Measurements from ENCODE around the gene STAG1. TPM values are rescaled to one million over a fixed set of nuclear protein-coding genes. Genes with fewer than 3 reads are reported as not detected.

Gene STAG1
- total and polyA plus RNA-seq, 9 of the 15 experiments (the other 6 are each of a cell fraction or from before 2014, with no cell fraction given), result 2.7 to 17.7 (median 8.8) TPM

DNA sequence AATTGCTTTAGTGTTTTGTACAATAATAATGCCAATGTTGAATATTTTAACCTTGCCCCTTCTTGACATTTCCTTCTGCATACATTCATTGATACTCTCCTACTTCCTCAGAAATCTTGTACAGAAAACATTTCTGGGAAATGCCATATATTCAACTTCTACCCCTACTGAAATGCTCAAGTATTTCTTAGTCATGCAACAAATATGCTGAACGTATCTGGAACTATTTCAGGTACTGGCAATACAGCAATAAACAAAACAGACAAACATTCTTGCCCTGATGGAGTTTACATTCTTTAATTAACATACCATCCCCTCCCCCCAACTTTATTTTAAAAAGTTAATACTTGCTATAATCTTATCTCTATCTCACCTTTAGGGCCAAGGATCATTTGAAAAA lies 147.2 kb downstream of the STAG1 start (continued):
- TF ChIP-seq PTTG1 (tag; IDR thresholded peaks at IDR 0.05; ENCODE audit: low read depth) (no peak), HMGXB4 (CRISPR knock-in tag; IDR thresholded peaks at IDR 0.05) (no peak), SNRNP70 (optimal IDR thresholded peaks at IDR 0.05; ENCODE audit: low read depth, low read length) (no peak)

GRCh38 chr3:136602818-136603217 lies 149.4 kb downstream of the STAG1 start:
- intact Hi-C loops (cut with micrococcal nuclease), result no loop called here
- Histone ChIP-seq H2AFZ (ENCODE audit: low read depth, low read length) (no peak overlapping the region), H3K4me2 (ENCODE audit: insufficient read depth, low read length) (no peak overlapping the region), H4K20me1 (replicated peaks; ENCODE audit: control insufficient read depth, insufficient read depth, low read length) (no peaks in the 10 kb centered on the region), H3K9ac (ENCODE audit: insufficient read depth in 1 of 2, low read depth in 2 of 2, low read length in 2 of 2) (no peak overlapping the region), H3K4me1 (replicated peaks in 1 of 2; ENCODE audit: control insufficient read depth in 2 of 2, insufficient read depth in 2 of 2, low read length in 2 of 2) (no peaks in the 10 kb centered on the region), H3K27me3 (ENCODE audit: control insufficient read depth in 2 of 2, insufficient read depth in 2 of 2, low read length in 2 of 2) (no peaks in the 10 kb centered on the region), H3K36me3 (ENCODE audit: control insufficient read depth, insufficient read depth, low read length) (no peaks in the 10 kb centered on the region), H3K27ac (ENCODE audit: extremely low read depth, low read depth, low read length) (no peak overlapping the region), H3K9me3 (replicated peaks; ENCODE audit: control insufficient read depth, insufficient read depth, low read depth, low read length) (no peaks in the 10 kb centered on the region), H3K9me1 (ENCODE audit: control insufficient read depth, insufficient read depth, low read length) (no peaks in the 10 kb centered on the region), H3K79me2 (ENCODE audit: control insufficient read depth, insufficient read depth, low read length) (no peaks in the 10 kb centered on the region), H3K4me3 (no peak overlapping the region)
- FAIRE-seq (no peak), ATAC-seq (no peak), DNase-seq (ENCODE audit: extremely low read depth in 1 of 4, low spot score in 3 of 4) (no peak)
- CTCF ChIA-PET (ENCODE audit: low intra/inter-chr PET ratio), result no interaction called here
- in situ Hi-C loops (cut with MboI), result no loop called here
- POLR2A ChIA-PET, result no interaction called here
- 90% methylated on average over 2 of the region's 2 CpGs for WGBS (ENCODE audit: insufficient coverage, low coverage, missing lambda C conversion rate)
- BruUV-seq (replicated peaks), result no TSS peak
- TF ChIP-seq BRF2 (IDR thresholded peaks at IDR 0.05; ENCODE audit: borderline replicate concordance, insufficient read depth, insufficient read length) (no peak), ZNF280A (IDR thresholded peaks at IDR 0.05; ENCODE audit: low read depth, partially characterized antibody) (no peak), STAT5A (IDR thresholded peaks at IDR 0.05; ENCODE audit: borderline replicate concordance, low read length) (no peak), ZKSCAN3 (CRISPR knock-in tag; IDR thresholded peaks at IDR 0.05) (no peak), HDAC2 (IDR thresholded peaks at IDR 0.05) (no peak), BRCA1 (IDR thresholded peaks at IDR 0.05) (no peak), BRCA1 (CRISPR knock-in tag; IDR thresholded peaks at IDR 0.05) (no peak), MXD1 (CRISPR knock-in tag; IDR thresholded peaks at IDR 0.05; ENCODE audit: borderline replicate concordance, poor library complexity, severe bottlenecking) (no peak), ILF3 (IDR thresholded peaks at IDR 0.05; ENCODE audit: borderline replicate concordance) (no peak), YBX1 (IDR thresholded peaks at IDR 0.05) (no peak), GABPB2 (CRISPR knock-in tag; conservative IDR thresholded peaks at IDR 0.05) (no peak), ERF (CRISPR knock-in tag; IDR thresholded peaks at IDR 0.05) (no peak), SETDB1 (IDR thresholded peaks at IDR 0.05; ENCODE audit: low read length) (no peak)

Data from K562 (cell line).